CD4-positive, alpha-beta T cell (primary cell): ENCODE results near the gene DDX19B. TPM values are rescaled to one million over a fixed set of nuclear protein-coding genes. Genes with fewer than 3 reads are reported as not detected.
"Not testable (repeated sequence)": the region's sequence is repeated elsewhere in the genome, so short reads cannot be mapped to it uniquely, and the experiment has no call there.

Experiments
- ATAC-seq: fragments of 200-7000 bp; cut with Tn5 transposase; one replicate; pipeline ENCODE4 v1.10.0; 2022; ENCODE audit warnings: mild to moderate bottlenecking; ENCODE audit not compliant: poor library complexity
- CTCF ChIA-PET: fragments of 350-600 bp; sonication (Branson Sonifier 250); formaldehyde crosslinking; loops from one replicate; lab custom pipeline; 2021; ENCODE audit warnings: antibody characterized with exemption, inconsistent platforms; lab: Charles Lee
- POLR2A ChIA-PET: fragments of 350-600 bp; sonication (Branson Sonifier 250); formaldehyde crosslinking; loops from one replicate; lab custom pipeline; 2021; ENCODE audit warnings: antibody characterized with exemption, inconsistent platforms; lab: Charles Lee
- DNase-seq, 14 experiments: peaks; one replicate each; pipeline ENCODE4 v3.0.0-alpha.2; 2013 to 2020; ENCODE audit warnings: mixed read lengths in 2 of 14
- H3K27ac ChIP-seq, 2 donors: one replicate each; pipeline versions ENCODE4 v1.5.1 to v1.7.0; 2013; ENCODE audit warnings: low read length in 2 of 2, low read depth in 1 of 2, mild to moderate bottlenecking in 1 of 2
- H3K27me3 ChIP-seq, 2 experiments: 1 replicate in 1 of 2; 2 replicates in 1 of 2; pipeline versions ENCODE4 v1.6.1 to v1.7.0; 2013; ENCODE audit warnings: low read length in 2 of 2, control low read depth in 1 of 2, mild to moderate bottlenecking in 1 of 2, moderate library complexity in 1 of 2; ENCODE audit not compliant: insufficient read depth in 2 of 2, control insufficient read depth in 1 of 2
- H3K36me3 ChIP-seq: one replicate; pipeline ENCODE4 v1.6.1; 2013; ENCODE audit warnings: low read length, control low read depth; ENCODE audit not compliant: insufficient read depth
- H3K4me1 ChIP-seq: one replicate; pipeline ENCODE4 v1.6.1; 2013; ENCODE audit warnings: low read length, control low read depth; ENCODE audit not compliant: insufficient read depth
- H3K4me3 ChIP-seq: one replicate; pipeline ENCODE4 v1.5.1; 2013; ENCODE audit warnings: mild to moderate bottlenecking, low read length, moderate library complexity
- H3K9me3 ChIP-seq, 2 experiments: 1 replicate in 1 of 2; 2 replicates in 1 of 2; pipeline versions ENCODE4 v1.6.1 to v1.7.0; 2013; ENCODE audit warnings: low read length in 2 of 2, mild to moderate bottlenecking in 2 of 2, control low read depth in 1 of 2, moderate library complexity in 1 of 2; ENCODE audit not compliant: control insufficient read depth in 1 of 2, insufficient read depth in 1 of 2
- H3K27ac Mint-ChIP-seq: one replicate; pipeline ENCODE4 v1.8.0; 2020; ENCODE audit warnings: mixed read lengths
- H3K27me3 Mint-ChIP-seq: one replicate; pipeline ENCODE4 v1.8.0; 2021; ENCODE audit warnings: mixed read lengths
- H3K36me3 Mint-ChIP-seq: one replicate; pipeline ENCODE4 v1.8.0; 2021; ENCODE audit warnings: low read depth, mixed read lengths
- H3K4me1 Mint-ChIP-seq: one replicate; pipeline ENCODE4 v1.8.0; 2021; ENCODE audit warnings: low read depth, mixed read lengths
- H3K4me3 Mint-ChIP-seq: one replicate; pipeline ENCODE4 v1.8.0; 2020; ENCODE audit warnings: mild to moderate bottlenecking, mixed read lengths
- H3K9me3 Mint-ChIP-seq: one replicate; pipeline ENCODE4 v1.8.0; 2020; ENCODE audit warnings: mixed read lengths
- intact Hi-C, 2 experiments: fragments of 100-400 bp; cut with DNase I in 1 of 2; cut with micrococcal nuclease in 1 of 2; formaldehyde crosslinking; loops; one replicate each; pipeline versions ENCODE4 v1.15.1 to v1.9.0; 2023 to 2025; cut with DNase I, micrococcal nuclease
- total RNA-seq, 174 experiments: library from RNA in 2 of 174; stranded (reverse) in 2 of 174; gene quantifications; one replicate each; pipeline ENCODE4 v1.2.3 and lab custom pipeline; 2021 to 2026
- TF ChIP-seq, protein P1 (sequence below): fragments of 200-600 bp; IDR thresholded peaks from one replicate; pipeline ENCODE4 v1.8.0; 2022; ENCODE audit warnings: antibody characterized with exemption, mild to moderate bottlenecking

Gene DDX19B
- total RNA-seq, 2 experiments from 2014 or later, result 23.0 TPM

DNA sequence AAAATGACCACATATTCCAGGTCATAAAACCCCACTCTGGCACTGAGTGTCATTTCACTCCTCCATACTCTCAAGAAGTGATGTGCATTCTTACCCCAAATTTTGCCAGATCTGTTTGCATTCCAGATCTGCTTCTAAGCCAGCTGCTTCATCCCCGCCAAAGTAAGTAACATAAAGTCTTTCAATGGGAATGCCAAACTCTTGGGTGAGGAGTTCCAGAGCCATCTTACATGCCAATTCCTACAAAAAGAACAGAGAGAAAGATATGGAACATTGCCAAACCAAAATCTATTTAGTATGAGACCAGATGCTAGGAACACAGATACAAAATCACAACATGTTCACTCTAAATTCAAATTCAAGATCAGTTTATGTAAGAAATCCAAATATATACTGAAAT lies 22.6 kb upstream of the DDX19B start:
- H3K27ac Mint-ChIP-seq, result no peak overlapping the region
- ChIA-PET CTCF (no interaction called here), POLR2A (no interaction called here)
- intact Hi-C loops, result no loop called here
- H3K27me3 Mint-ChIP-seq, result no peaks in the 10 kb centered on the region
- H3K4me1 ChIP-seq, result no peaks in the 10 kb centered on the region
- H3K9me3 ChIP-seq, result no peaks in the 10 kb centered on the region
- H3K36me3 Mint-ChIP-seq, result peaks cover 65% of the 10 kb centered on the region
- TF ChIP-seq, protein P1, sequence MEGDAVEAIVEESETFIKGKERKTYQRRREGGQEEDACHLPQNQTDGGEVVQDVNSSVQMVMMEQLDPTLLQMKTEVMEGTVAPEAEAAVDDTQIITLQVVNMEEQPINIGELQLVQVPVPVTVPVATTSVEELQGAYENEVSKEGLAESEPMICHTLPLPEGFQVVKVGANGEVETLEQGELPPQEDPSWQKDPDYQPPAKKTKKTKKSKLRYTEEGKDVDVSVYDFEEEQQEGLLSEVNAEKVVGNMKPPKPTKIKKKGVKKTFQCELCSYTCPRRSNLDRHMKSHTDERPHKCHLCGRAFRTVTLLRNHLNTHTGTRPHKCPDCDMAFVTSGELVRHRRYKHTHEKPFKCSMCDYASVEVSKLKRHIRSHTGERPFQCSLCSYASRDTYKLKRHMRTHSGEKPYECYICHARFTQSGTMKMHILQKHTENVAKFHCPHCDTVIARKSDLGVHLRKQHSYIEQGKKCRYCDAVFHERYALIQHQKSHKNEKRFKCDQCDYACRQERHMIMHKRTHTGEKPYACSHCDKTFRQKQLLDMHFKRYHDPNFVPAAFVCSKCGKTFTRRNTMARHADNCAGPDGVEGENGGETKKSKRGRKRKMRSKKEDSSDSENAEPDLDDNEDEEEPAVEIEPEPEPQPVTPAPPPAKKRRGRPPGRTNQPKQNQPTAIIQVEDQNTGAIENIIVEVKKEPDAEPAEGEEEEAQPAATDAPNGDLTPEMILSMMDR, result no peak
- no peak for DNase-seq
- no peaks in the 10 kb centered on the region for H3K9me3 Mint-ChIP-seq
- H3K4me1 Mint-ChIP-seq, result no peaks in the 10 kb centered on the region
- no peak overlapping the region for H3K4me3 ChIP-seq
- H3K4me3 Mint-ChIP-seq, result no peak overlapping the region
- no peak overlapping the region for H3K27ac ChIP-seq
- H3K27me3 ChIP-seq, result no peaks in the 10 kb centered on the region
- peaks cover 68% of the 10 kb centered on the region for H3K36me3 ChIP-seq
- no peak for ATAC-seq

DNA sequence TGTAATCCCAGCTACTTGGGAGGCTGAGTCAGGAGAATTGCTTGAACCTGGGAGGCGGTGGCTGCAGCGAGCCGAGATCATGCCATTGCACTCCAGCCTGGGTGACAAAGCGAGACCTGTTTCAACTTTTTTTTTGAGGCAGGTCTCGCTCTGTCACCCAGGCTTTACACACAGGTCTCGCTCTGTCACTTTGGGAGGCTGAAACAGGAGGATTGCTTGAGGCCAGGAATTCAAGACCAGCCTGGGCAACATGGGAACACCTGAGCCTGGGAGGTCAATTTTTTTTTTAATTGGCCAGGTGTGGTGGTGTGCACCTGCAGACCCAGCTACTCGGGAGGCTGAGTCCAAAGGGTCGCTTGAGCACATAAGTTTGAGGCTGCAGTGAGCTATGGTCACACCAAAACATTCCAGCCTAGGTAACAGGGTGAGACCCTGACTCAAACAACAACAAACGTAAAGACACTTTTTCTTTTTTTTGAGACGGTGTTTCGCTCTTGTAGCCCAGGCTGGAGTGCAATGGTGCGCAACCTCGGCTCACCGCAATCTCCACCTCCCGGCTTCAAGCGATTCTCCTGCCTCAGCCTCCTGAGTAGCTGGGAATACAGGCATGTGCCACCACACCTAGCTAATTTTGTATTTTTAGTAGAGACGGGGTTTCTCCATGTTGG lies 11.5 kb upstream of the DDX19B start:
- ChIA-PET POLR2A (interaction anchor here (0.7 to 2.8 kb wide), 4 partner anchors 12 to 236 kb away, joined by 3 to 100 read pairs (median 32); partner anchors contain the start of genes COG4, DDX19A and DDX19B), CTCF (interaction anchor here (1.9 kb wide), 1 partner anchor 20 kb away, joined by 7 read pairs; no protein-coding TSS in a partner anchor)
- not testable (repeated sequence) for H3K4me3 ChIP-seq, H3K9me3 Mint-ChIP-seq, DNase-seq, H3K27ac ChIP-seq, H3K27me3 Mint-ChIP-seq, H3K9me3 ChIP-seq, H3K27me3 ChIP-seq, ATAC-seq, H3K36me3 ChIP-seq
- Mint-ChIP-seq H3K4me3 (peak overlapping the region; percentile 96), H3K4me1 (peaks cover 27% of the 10 kb centered on the region), H3K27ac (peak overlapping the region; percentile 91), H3K36me3 (peaks cover 31% of the 10 kb centered on the region)
- intact Hi-C loops, result loop anchor here in 1 of 2 experiments (5.0 kb wide), 1 partner anchor 35 kb away; the partner anchor contains the start of gene EXOSC6
- peaks cover 37% of the 10 kb centered on the region for H3K4me1 ChIP-seq

DNA sequence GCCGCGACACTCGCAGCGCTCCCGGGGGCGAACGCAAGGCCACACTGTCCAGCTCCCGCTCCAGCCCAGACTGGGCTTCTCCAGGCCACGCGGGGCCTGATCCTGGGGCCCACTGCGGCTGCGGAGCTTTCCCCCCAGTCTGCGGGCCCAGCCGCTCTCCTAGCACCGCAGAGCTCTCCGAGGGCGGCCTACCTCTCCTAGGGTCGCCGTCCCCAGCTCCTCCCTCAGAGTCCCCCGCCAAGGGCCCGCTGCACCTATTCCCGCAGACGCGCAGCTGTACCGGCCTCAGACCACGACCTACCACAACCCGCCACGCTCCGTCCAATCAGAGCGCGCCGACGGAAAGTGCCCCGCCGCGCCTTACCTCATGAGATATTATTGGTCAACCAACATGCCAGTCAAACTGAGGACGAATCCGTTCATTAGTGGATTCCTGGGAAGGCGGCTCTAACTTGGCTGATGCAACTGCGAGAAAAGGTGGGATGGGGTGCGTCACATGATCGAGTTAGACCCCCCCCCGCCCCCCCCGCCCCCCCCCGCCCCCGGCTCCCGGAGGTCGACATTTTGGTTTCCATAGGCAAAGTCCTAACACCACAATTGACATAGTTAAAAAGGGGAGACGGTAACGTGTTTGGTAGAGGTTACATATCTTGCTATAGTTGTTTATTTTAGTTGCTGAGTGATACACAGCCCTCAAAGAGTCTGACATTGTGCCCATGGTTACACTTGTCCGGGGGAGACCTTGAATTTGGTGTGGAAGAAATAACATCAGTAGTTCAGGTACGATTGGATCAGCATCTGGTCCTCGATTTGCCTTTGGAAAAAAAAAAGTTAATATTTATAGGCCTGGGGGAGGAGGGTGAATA lies 9.5 kb upstream of the DDX19B start, which contains the start of gene AARS1:
AARS1 (minus strand) TSS at position 278 of the 866 bp plus-strand sequence. CDS start 6,743 bp downstream, outside the sequence.
- ChIA-PET CTCF (interaction anchor here (1.1 to 1.9 kb wide), 4 partner anchors 8 to 38 kb away, joined by 3 to 7 read pairs (median 6); partner anchors contain the start of genes DDX19B and EXOSC6), POLR2A (interaction anchor here (0.7 to 2.8 kb wide), 19 partner anchors 10 to 527 kb away, joined by 3 to 100 read pairs (median 5); partner anchors contain the start of genes COG4, DDX19A, DDX19B and EXOSC6)
- intact Hi-C loops, result loop anchor here (2.0 to 5.0 kb wide), 4 partner anchors 37 to 57 kb away; partner anchors contain the start of genes DDX19A (in 1 of the 2) and EXOSC6 (in 1 of the 2)
- H3K4me3 Mint-ChIP-seq, result peak within 1 kb of the TSS; percentile 96
- Histone ChIP-seq H3K27ac (peak within 1 kb of the TSS; percentile 74 to 86), H3K4me1 (peaks cover 22% of the 10 kb centered on the region), H3K4me3 (peak within 1 kb of the TSS; percentile 95), H3K27me3 (no peaks in the 10 kb centered on the region), H3K36me3 (no peaks in the 10 kb centered on the region), H3K9me3 (no peaks in the 10 kb centered on the region)
- DNase-seq (peak; percentile 86 to 99 (median 90)), ATAC-seq (peak; percentile 94)
- no peaks in the 10 kb centered on the region for H3K27me3 Mint-ChIP-seq
- peaks cover 13% of the 10 kb centered on the region for H3K36me3 Mint-ChIP-seq
- H3K27ac Mint-ChIP-seq, result peak within 1 kb of the TSS; percentile 91
- H3K4me1 Mint-ChIP-seq, result peaks cover 21% of the 10 kb centered on the region
- H3K9me3 Mint-ChIP-seq, result no peaks in the 10 kb centered on the region
- TF ChIP-seq, protein P1, result no peak
